Activated CD4-positive, alpha-beta T cell treated with anti-CD3 and anti-CD28 coated beads, Interleukin-2, amount 50 U/mL, for 4 hours (primary cell): ENCODE measurements around the gene SYNJ1.
"Not testable (repeated sequence)": the region's sequence is repeated elsewhere in the genome, so short reads cannot be mapped to it uniquely, and the experiment has no call there.

Experiments
- DNase-seq, 2 experiments: peaks; one replicate each; pipeline ENCODE4 v3.0.0-alpha.2; 2020

The SYNJ1 gene

DNA sequence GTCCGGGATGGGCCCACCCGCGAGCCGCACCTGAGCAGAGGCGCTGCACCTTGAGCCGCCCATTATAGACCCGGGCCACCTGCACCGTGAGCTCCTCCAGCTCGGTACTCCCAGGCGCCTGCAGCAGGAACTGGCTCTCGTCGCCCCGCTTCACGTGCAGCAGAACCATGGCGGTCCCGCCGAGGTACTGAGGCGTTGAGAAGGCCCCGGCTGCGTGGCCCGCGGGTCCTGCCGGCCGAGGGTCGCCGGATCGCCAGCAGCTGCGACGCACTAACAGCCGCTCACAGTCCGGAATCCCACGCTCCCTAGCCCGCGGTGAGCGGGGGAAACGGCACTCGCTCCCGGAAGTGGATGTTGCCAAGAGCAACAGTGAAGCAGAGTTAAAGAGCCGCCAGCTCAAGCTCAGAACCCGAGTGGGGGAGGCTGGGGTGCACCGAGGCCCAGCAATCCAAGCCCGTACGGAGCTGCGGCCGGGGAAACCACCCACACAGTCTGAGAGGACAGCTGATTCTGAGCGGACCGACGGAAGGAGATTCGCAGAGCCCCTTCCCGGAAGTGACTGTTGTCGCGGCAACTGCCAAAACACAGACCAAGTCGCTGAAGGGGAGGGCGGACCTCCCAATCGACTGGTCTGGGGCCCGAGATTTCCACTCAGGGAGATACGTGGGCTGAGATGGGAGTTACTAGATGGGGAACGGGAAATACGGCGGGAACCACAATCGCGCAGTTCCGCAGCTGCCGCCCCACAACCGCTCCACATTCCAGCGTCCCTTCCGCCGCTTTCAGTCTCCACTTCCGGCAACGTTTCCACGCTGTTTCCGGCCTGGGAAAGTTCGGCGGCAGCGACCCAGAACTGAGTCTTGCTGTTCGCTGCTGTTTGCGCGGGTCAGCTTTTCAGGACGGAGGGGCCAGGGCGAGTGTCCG, 115.5 kb downstream of the SYNJ1 start, which contains the start of gene CFAP298:
CFAP298 (minus strand) TSS at position 303 of the 924 bp plus-strand sequence; CDS start at position 169, 134 bp downstream.
- peak; percentile 80 to 82 for DNase-seq

DNA sequence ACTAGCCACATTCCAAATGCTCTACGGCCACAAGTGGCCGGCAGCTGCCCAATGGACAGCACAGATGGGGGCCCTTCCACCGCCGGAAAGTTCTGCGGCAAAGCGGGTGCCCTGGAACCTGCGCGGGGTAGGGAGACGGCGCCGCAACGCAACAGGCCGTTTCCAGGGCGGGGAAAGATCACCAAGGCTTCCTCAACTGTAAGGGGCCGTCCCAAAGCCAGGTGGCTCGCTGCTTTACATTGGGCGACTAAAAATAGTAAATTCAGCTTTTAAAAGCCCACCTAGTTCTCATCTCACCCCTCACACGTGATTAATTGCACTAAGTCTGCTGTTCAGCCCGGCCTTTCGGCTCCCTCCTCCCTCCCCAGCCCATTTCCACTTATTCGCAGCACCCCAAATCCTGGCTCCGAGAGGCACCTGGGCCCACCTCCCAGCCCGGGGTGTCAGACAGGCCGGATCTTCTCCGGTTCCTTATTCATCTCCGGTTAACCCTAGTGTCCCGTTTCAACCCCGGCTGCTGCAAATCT, 116.3 kb downstream of the SYNJ1 start:
- DNase-seq = peak; percentile 6 to 19

DNA sequence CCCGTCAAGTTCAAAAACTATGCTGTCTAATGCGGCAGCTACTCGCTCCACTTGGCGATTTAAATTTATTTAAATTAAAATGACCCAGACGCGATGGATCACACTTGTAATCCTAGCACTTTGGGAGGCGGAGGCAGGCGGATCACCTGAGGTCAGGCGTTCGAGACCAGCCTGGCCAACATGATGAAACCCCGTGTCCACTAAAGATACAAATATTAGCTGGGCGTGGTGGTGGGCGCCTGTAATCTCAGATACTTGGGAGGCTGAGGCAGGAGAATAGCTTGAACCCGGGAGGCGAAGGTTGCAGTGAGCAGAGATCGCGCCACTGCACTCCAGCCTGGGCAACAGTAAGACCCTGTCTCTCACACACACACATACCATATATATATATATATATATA, 116.9 kb downstream of the SYNJ1 start:
- not testable (repeated sequence) for DNase-seq

DNA sequence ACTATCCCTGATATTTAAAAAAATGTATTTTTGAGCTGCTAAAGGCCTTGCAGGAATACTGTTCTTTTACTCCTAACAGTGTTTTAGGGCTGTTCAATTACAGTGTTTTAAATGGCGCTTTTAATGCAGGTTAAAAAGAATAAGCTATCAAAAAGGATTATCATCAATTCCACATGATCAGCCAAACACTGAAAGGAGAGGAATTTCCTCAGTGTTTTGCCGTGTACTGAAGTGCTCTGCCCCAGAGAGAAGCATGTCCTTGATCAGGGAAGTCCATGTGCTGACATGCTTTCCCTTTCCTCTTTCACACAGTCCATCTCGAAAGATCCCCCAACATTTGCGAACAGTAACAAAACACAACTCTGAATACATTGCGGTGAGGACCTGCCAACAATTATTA, 119.0 kb downstream of the SYNJ1 start:
- no peak for DNase-seq

DNA sequence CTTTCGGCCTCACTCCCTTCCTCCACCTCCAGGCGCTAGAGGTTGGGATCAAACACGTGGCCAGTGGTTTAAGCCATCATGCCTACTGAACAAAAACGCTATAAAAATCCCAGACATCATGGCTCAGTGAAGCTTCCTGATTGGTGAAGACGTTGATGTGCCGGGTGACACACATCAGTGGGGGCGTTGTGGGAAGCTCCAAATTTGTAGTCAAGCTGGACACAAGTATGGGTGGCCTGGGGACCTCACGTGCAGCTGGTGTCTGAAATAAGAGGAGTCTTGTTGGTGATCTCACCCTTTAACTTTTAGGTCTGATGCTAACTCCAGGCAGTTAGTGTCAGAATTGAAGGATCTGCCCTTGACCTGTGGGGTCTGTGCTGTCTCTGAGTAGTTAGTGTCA, 122.3 kb downstream of the SYNJ1 start:
- DNase-seq = no peak

DNA sequence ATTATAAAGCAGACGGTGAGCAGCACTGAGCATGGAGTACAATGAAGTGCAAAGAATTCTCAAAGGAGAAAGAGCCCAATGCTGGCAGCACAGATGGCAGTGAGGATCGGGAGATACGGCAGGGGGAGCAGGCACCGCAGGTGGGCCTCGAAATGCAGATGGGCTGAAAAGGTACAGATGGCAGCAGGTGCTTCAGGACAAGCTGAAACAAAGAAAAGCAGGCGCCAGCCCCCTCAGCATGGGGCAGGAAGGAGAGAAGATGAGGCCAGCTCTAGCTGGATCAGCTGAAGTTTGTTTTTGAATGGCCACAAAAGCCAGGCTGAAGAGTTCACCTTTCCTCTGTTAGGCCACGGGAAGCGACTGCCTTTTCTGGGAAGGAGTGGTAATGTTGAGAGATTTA, 123.3 kb downstream of the SYNJ1 start:
- no peak for DNase-seq

DNA sequence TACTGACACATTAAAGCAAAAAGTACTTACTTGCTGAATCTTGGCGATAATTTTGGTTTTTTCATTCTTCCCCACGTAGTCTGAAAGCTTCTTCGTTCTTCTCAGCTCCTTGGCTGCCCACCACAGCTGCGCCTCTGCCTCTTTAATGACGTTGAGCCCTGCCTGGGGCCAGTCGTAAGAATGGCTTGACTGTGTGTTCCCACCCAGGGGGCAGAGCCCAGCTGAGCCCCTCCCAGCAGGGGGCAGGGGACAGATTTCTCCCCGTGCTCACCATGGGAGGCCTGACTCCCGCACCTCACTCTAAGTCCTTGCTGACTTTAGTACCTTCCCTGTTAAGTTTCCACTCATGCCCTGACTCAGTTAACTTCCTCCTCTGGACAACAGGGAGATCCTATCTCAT, 124.7 kb downstream of the SYNJ1 start:
- no peak for DNase-seq

DNA sequence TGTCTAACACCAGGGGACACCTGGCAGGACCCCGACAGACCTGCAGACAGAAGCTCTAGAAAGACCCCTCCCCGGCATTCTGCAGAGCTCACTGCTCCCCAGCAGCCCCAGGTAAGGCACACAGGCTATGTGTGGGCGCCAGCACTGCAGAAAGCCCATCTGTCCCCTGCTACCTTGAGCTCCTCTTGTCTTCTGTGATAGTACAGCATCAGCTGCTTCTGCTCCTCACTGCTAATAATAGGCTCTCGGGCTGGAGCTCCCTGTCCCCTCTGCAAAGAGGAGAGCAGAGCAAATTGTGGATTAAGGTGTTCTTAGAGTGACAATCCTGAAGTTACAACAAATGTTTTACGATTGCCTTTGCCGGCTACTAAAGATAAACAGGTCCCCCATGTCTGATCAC, 125.7 kb downstream of the SYNJ1 start:
- no peak for DNase-seq

DNA sequence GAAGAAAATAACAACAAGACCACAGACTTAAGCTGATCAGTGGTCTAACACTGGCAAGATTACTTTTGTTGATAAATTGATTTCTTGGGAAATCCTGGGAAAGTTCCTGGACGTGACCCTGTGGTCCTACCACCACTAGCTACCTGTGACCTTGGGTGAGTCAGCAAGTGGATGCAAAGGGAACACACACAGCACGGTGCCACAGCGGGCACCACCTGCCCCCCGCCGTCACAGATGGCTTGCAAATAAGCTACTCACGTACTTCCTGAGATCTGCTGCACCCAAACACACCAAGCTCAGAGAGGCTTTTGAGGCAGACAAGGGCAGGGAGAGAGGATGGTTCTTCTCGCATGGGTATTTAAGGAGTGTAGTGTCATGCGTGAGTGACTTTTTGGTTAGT, 128.3 kb downstream of the SYNJ1 start:
- DNase-seq = no peak

DNA sequence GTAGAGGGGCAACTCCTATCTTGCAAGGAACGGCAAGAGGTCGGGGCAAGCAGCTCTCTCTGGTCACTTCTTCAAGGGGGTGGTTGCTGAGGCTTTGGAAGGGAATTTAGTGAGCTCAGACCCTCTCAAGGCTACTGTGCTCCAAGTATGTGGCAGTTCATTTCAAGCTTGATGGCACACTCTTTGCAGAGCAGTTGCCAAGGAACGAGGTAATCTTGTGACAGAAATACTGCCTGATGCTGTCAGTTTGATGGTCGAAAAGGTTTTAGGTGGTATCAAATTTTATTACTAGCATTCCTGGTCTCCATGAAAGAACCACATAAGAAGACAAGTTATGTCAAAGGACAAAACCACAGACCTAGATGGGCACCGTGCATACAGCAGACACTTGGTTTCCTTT, 128.7 kb downstream of the SYNJ1 start:
- DNase-seq = no peak

DNA sequence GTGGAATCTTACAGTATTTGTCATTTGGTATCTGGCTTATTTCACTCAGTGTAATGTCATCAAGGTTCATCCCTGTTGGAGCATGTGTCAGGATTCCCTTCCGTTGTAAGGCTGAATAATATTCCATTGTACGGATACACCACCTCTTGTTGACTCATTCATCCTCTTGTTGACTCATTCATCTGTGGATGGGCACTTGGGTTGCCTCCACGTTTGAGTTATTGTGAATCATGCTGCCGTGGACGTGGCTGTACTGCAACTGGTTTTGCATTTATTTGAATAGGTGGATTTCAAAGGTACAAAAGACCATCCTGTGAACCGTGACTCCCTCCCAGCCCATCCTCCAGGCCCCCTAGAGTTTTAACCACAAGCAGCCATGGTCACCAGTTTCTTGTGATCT, 130.6 kb downstream of the SYNJ1 start:
- DNase-seq = no peak

DNA sequence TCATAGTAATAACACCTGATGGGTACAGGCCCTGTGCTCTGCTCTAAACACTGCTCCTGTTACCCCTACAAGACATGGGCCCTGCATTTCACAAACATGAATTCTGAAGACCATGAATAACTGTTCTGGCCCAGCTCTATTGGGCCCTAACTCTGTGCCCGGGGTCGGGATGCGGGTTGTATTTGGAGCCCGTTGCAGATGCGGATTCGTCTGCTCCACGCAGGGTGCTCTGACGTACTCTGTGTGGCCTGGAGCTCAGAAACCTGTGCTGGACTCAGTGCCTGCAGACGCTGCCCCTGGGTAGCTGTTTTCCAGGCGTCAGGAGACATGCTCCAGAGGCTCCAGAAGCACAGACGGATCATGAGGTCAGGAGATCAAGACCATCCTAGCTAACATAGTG, 132.4 kb downstream of the SYNJ1 start:
- no peak for DNase-seq

DNA sequence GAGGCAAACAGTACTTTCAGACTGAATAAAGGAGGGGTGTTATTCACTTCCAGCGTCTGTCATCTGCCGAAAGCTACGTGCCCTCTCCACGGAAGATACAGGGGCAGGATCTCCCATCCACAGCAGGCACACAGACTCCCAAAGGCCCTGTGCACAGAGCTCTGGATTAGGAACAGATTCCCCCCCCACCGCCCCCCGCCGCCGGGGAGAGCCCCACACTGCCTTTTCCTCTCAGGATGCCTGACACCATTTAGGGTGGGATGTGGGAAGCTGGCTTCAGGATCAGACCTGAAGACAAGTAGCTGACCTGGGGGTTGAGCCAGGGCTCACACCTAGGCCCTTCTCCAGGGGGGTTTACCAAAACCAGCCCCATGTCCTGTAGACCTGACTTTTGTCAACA, 134.1 kb downstream of the SYNJ1 start:
- no peak for DNase-seq

DNA sequence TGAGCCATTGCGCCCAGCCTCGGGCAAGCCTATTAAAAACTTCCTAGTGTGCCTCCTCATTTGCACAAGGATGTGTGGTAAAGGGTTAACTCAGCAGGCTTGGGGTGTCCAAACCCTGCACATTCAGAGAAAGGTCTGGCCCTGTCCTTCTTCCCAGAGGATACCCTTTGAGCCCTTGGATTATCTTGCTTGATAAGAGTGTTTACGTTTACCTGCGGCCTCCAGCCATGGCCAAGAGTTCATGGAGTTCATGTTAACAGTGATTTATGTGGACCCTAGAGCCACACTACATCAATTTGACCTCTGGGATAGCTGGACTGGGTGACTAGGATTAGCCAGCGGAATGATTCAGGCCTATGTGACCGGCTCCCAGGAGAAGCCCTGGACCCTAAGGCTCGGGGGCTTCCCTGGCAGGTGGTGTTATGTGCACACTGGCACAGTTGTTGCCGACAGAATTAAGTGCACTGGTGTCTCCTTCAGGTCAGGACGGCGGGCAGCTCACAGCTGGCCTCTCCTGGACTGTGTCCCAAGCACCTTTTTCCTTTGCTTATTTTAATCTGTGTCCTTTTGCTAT, 134.8 kb downstream of the SYNJ1 start:
- no peak for DNase-seq

DNA sequence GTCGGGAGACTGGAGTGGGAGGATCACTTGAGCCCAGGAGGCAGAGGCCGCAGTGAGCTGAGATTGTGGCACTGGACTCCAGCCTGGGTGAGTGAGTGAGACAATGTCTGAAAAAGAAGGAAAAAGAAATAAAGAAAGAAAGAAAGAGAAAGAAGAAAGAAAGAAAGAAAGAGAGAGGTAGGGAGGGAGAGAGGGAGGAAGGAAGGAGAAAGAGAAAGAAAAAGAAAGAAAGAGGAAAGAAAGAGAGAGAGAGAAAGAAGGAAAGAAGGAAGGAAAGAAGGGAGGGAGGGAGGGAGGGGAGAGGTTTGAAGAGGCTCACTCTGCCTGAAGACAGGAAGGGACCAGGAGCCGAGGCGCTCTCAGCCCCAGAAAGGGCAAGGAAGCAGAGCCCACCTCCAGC, 137.7 kb downstream of the SYNJ1 start:
- DNase-seq = no peak

DNA sequence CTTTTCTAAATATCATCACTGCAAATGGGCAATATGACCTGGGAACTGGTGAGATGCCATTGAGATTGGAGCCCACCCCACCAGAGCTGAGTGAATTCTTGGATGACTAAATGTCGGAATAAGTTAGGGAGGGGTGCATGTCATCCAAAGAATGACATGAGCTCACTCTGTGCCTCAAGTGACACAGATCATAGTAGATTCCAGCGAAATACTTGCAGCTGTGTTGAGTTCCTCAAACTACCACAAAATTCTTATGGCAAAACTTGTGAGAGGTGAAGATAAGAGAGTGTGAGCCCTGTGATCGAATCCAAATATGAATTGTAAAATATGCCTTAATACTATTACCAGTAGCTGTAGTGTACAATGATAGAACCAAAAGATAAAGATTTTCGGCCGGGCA, 140.2 kb downstream of the SYNJ1 start:
- DNase-seq = no peak

DNA sequence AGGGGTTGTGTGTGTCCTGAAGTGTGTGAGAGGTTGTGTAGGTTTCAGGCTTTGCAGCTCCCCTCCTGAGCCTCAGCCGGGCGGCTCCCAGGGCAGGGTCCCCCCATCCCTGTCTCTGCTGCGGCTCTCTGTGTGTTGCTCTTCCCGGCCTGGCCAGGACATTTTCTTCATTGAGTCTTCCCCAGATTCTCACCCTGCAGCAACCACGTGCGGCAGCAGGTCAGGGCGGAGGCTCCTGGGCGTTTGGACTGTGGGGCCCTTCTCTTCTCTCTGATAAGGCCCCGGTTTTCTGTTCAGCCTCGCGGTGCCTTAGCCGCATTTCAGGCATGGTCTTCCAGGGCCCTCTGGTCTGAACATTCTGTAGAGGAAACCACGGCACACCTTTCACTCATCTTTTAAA, 140.7 kb downstream of the SYNJ1 start:
- no peak for DNase-seq

DNA sequence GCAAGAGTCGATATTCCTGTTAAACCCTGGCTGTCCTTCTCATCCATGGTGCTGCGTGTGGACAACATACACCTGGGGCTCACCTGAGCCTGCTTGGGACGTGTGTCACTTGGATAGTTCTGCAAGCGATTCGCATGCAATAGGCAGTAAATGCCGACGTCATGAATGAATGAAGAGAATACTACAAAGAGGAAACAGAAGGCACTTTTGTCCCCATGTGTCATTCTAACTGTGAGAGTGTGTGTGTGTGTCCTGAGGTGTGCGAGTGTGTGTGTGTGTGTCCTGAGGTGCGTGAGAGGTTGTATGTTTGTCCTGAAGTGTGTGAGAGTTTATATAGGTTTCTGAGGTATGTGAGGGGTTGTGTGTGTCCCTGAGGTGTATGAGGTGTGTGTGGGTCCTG, 141.8 kb downstream of the SYNJ1 start:
- DNase-seq = no peak

DNA sequence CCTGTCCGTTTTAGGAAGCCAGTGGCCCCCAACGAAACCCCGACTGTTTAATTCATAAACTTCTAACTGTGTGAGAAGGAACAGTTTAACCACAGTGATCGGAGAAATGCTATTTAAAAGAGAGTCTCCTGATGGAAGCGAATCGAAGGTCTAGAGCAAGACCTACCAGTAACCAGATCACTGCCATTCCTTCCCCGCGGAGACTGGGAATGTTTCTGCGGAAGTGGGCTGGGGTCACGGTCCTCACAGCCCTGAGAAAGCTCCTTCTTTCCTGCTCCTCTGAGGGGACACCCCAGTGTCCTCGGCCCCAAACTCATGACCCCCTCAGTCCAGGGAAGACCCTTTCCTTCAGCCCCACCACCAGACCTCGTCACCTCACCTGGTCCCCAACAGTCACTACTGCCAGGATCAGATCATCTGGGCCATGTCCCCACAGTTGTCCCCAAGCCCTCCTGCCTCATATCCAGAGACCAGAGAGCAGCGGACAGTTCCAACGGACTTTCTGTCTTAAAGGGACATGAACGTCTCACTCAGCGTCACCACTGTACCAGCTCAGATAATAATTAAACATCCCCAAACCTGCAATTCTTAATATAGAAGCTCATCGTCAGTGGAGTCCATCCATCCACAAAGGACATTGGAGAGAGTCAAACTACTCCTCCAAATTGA, 142.6 kb downstream of the SYNJ1 start, which contains the start of gene TCP10L:
TCP10L (minus strand) TSS at position 482 of the 669 bp plus-strand sequence. CDS start 1,219 bp downstream, outside the sequence.
- no peak for DNase-seq

DNA sequence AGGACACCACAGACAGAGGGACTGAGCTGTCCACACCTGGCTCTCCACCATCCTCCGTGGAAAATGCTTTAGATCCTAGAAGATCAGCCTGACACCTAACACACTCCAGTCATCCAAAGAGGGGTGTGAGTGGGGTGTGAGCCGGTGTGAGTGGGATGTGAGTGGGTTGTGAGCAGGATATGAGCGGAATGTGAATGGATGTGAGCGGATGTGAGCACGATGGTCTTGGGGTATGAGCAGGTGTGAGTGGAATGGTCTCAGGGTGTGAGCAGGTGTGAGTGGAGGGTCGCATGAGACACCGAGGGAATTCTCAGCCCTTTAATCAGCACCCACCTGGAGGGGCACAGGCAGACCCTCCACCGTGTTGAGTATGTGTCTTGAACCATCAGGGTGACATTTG, 143.3 kb downstream of the SYNJ1 start:
- no peak for DNase-seq

DNA sequence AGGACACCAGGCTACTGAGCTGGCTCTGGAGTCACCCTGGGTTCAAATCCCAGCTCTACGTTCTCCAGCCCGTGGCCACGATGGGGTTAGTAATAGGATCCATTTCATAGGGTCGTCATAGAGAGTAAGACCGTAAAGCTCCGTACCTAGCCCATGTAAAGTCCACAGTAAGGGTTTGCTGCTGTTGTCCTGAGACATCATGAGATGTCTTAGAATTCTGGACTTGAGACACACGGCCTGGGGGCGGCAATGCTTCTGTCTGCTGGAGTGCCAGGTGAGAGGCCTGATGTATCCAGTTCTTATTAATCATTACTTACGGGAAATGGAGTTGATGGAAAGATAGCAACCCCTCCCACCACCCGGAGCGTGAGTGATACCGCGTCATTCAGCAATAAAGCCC, 146.1 kb downstream of the SYNJ1 start:
- no peak for DNase-seq

DNA sequence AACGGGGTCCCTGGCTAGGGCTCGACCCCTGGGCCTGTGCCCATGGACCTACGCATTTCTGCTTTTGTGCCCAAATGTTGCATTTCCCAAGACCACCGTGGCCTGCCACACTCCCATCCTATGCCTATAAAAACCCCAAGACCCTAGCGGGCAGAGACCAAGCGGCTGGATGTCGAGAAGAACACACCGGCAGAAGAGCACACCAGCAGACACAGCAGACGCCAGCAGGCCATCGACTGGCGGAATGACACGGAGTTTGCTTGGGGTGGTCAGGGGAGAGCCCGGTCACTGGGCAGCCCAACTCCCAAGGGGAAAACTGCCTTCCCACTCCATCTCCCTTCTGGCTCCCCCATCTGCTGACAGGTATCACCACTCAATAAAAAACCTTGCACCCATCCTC, 146.9 kb downstream of the SYNJ1 start:
- DNase-seq = no peak
